RWPE1 (cell line): ENCODE data around the gene CABYR.

Source experiments
- CTCF ChIA-PET: fragments of 350-600 bp; sonication (Branson Sonifier 250); formaldehyde crosslinking; extraction: SDS; loops from one replicate; lab custom pipeline; 2021; lab: Yijun Ruan, JAX
- POLR2A ChIA-PET: fragments of 400-600 bp; formaldehyde crosslinking; extraction: SDS; loops from one replicate; lab custom pipeline; 2020; ENCODE audit warnings: antibody characterized with exemption; ENCODE audit not compliant: low non-redundant PET; lab: Yijun Ruan, JAX
- DNase-seq: peaks from one replicate; pipeline ENCODE4 v3.0.0; 2012; ENCODE audit warnings: low spot score
- H3K27ac ChIP-seq: fragments of 450-650 bp; 2 replicates; pipeline ENCODE4 v1.5.1; 2017
- CTCF ChIP-seq: fragments of 450-650 bp; conservative IDR thresholded peaks from 2 replicates; pipeline ENCODE4 v1.5.1; 2017; ENCODE audit warnings: low read depth, mild to moderate bottlenecking

Gene CABYR

DNA sequence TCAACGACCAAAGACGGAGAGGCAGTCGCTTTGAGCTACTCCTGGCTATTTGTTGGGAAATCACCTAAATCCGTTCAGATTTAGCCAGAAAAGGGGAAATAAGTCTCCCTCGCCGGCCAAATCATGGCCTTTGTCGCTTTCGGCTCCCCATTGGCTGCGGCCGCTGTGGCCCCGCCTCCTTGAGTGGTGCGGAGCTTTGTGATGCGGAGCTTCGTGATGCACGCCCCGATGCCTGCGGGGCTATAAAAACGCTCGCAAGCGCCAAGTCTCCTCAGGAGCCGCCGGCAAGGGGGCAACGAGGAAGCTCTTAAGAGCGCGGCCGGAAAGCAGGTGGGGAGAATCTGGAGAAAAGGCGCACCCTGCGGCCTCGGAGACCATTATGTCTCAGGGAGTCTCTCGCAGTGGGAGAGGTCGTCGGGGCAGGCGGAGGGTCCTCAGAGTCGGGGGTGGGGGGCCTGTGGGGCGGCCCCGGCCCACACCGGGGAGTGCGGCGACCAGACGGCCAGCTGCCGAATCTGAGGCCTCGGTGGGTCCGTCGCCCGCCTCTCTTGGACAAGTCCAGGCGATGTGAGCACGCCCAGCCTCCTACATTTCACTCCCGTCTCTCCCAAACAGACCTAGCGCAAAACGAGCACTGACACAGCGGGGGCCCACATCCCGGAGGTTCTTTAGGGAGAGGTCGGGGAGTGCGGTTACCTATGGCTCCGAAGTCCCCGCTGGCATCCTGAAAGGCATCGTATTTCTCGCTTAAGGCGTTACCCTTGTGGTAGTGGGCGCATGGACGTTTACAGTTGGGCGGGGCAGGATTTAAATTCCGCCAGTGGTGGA is at the start of gene CABYR:
TSS of gene CABYR (plus strand) at position 274 of the 828 bp plus-strand sequence. CDS start 4,053 bp downstream, outside the sequence.
- ChIA-PET POLR2A (interaction anchor here (0.8 kb wide), 1 partner anchor 9 kb away, joined by 3 read pairs; no protein-coding TSS in a partner anchor), CTCF (no interaction called here)
- TF ChIP-seq CTCF: no peak
- peak within 1 kb of the TSS; percentile 74 for H3K27ac ChIP-seq
- DNase-seq: peak; percentile 74

GRCh38 chr18:24089076-24089475 is 49.8 kb upstream of the CABYR start:
- POLR2A ChIA-PET: no interaction called here
- CTCF ChIA-PET: no interaction called here

DNA sequence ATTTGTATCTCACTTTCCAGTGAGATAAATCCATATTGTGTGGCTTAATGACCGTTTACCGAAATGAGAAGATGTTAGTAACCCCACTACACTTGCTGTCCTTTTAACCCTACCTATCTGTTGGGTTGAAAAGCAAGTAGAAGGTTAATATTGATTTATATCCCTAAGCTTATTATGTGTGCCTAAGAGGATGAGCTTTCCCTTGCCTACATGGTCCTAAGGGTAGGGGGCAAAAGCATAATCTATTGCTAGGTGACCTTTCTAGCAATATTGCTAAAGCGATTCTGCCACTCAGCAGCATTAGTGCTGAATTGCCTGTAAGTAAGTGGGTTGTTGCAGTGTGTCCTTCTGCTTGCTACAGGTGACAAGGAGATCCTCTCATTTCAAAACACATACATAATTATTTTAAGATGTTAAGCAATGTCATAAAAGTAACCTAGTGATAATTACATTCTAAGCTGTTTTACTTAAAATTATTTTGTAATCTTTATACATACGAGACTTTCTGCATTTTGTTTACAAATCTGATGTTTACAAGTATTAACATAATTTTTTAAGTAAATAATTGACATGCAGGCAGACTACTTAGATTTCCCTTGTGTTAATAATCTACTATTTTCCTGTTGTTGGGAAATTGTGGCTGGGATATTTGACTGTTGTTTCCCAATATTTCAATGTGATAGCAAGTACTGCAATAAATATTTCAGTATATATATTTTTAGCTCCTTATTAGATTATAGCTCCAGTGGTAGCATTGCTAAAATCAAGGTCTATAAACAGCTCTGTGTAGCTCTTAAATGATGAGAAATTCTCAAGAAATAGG is 49.1 kb upstream of the CABYR start:
- no peak for DNase-seq
- POLR2A ChIA-PET: no interaction called here
- TF ChIP-seq CTCF: no peak
- CTCF ChIA-PET: interaction anchor here (0.6 kb wide), 1 partner anchor 754 kb away, joined by 4 read pairs; no protein-coding TSS in a partner anchor
- H3K27ac ChIP-seq: no peak overlapping the region

More at GRCh38 chr18:24089076-24089475, 49.8 kb upstream of the CABYR start:
- no peak overlapping the region for H3K27ac ChIP-seq
- DNase-seq: no peak
- no peak for TF ChIP-seq CTCF

DNA sequence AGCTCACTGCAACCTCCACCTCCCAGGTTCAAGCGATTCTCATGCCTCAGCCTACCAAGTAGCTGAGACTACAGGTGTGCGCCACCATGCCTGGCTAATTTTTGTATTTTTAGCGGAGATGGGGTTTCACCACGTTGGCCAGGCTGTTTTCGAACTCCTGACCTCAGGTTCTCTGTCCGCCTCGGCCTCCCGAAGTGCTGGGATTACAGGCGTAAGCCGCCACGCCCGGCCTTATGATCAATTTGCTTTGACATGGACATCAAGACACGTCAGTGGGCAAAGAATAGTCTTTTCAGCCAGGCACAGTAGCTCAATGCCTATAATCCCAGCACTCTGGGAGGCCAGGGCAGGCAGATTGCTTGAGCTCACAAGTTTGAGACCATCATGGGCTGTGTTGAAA is 48.0 kb upstream of the CABYR start:
- ChIA-PET CTCF (interaction anchor here (0.7 kb wide), 1 partner anchor 51 kb away, joined by 3 read pairs; no protein-coding TSS in a partner anchor), POLR2A (no interaction called here)
- no peak for TF ChIP-seq CTCF
- DNase-seq: no peak
- no peak overlapping the region for H3K27ac ChIP-seq

DNA sequence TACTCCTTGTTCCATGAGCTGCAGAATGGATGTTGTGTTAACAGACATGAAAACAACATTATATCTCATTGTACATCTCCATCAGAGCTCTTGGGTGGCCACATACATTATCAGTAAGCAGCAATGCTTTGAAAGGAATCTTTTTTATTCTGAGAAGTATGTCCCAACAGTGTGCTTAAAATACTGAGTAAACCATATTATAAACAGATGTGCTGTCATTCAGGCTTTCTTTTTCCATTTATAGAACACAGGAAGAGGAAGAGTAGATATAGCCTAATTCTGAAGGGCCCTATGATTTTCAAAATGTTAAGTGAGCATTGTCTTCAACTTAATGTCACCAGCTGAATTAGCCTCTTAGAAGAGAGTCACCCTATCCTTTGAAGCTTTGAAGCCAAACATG is 44.3 kb upstream of the CABYR start:
- CTCF ChIA-PET: no interaction called here

More for the DNA sequence above, 44.3 kb upstream of the CABYR start:
- no peak overlapping the region for H3K27ac ChIP-seq
- DNase-seq: no peak
- POLR2A ChIA-PET: no interaction called here
- TF ChIP-seq CTCF: no peak
